ENCODE results near the gene ANXA2R. TPM values are rescaled to one million over a fixed set of nuclear protein-coding genes. Genes with fewer than 3 reads are reported as not detected.

Gene ANXA2R
- total RNA-seq, 2 donors from 2014 or later: 4.8 to 6.9 TPM

- peak; percentile 82 to 83 for ATAC-seq
- Mint-ChIP-seq H3K36me3 (no peaks in the 10 kb centered on the region), H3K9me3 (no peaks in the 10 kb centered on the region), H3K4me3 (peak overlapping the region; percentile 78), H3K27me3 (no peaks in the 10 kb centered on the region), H3K4me1 (ENCODE audit: low read depth in 2 of 2) (peaks cover 35 to 44% of the 10 kb centered on the region in 2 donors), H3K27ac (peak overlapping the region; percentile 92 to 99)
- peak; percentile 88 for DNase-seq (ENCODE audit: low spot score)
Observed at GRCh38 chr5:43008363-43009153, 31.6 kb downstream of the ANXA2R start.

- H3K4me3 Mint-ChIP-seq: peak overlapping the region; percentile 78
- no peaks in the 10 kb centered on the region for H3K36me3 Mint-ChIP-seq
- peak overlapping the region; percentile 92 to 99 for H3K27ac Mint-ChIP-seq
- peaks cover 35 to 44% of the 10 kb centered on the region in 2 donors for H3K4me1 Mint-ChIP-seq (ENCODE audit: low read depth in 2 of 2)
- no peaks in the 10 kb centered on the region for H3K27me3 Mint-ChIP-seq
- ATAC-seq (peak; percentile 83 to 84), DNase-seq (ENCODE audit: low spot score) (peak; percentile 90)
- H3K9me3 Mint-ChIP-seq: no peaks in the 10 kb centered on the region
Observed at GRCh38 chr5:43007911-43008362, 32.2 kb downstream of the ANXA2R start.

GRCh38 chr5:43007246-43007910 is 32.7 kb downstream of the ANXA2R start:
- Mint-ChIP-seq H3K4me3 (peak overlapping the region; percentile 78), H3K9me3 (no peaks in the 10 kb centered on the region), H3K27me3 (no peaks in the 10 kb centered on the region), H3K27ac (peak overlapping the region; percentile 92 to 99), H3K36me3 (no peaks in the 10 kb centered on the region), H3K4me1 (ENCODE audit: low read depth in 2 of 2) (peaks cover 35 to 44% of the 10 kb centered on the region in 2 donors)
- DNase-seq (ENCODE audit: low spot score) (peak; percentile 80), ATAC-seq (peak; percentile 31 to 57)

- H3K36me3 Mint-ChIP-seq: no peaks in the 10 kb centered on the region
- no peak for ATAC-seq
- H3K9me3 Mint-ChIP-seq: no peaks in the 10 kb centered on the region
- H3K4me1 Mint-ChIP-seq (ENCODE audit: low read depth in 2 of 2): peaks cover 35 to 44% of the 10 kb centered on the region in 2 donors
- H3K27ac Mint-ChIP-seq: peak overlapping the region; percentile 92 to 99
- DNase-seq (ENCODE audit: low spot score): no peak
- peaks cover 0 to 1% of the 10 kb centered on the region in 2 donors for H3K27me3 Mint-ChIP-seq
- peak overlapping the region; percentile 78 for H3K4me3 Mint-ChIP-seq
Observed at GRCh38 chr5:43006424-43007202, 33.5 kb downstream of the ANXA2R start.

GRCh38 chr5:43005031-43005430 is 35.1 kb downstream of the ANXA2R start:
- no peak overlapping the region for H3K27ac Mint-ChIP-seq
- no peak overlapping the region for H3K4me3 Mint-ChIP-seq
- no peak for DNase-seq (ENCODE audit: low spot score)
- H3K36me3 Mint-ChIP-seq: no peaks in the 10 kb centered on the region
- ATAC-seq: no peak
- H3K9me3 Mint-ChIP-seq: no peaks in the 10 kb centered on the region
- H3K4me1 Mint-ChIP-seq (ENCODE audit: low read depth in 2 of 2): peaks cover 26 to 37% of the 10 kb centered on the region in 2 donors
- peaks cover 0 to 11% of the 10 kb centered on the region in 2 donors for H3K27me3 Mint-ChIP-seq

GRCh38 chr5:43001748-43002147 is 38.4 kb downstream of the ANXA2R start:
- ATAC-seq: no peak
- H3K4me1 Mint-ChIP-seq (ENCODE audit: low read depth in 2 of 2): peaks cover 6 to 11% of the 10 kb centered on the region in 2 donors
- no peak overlapping the region for H3K4me3 Mint-ChIP-seq
- H3K27me3 Mint-ChIP-seq: peaks cover 0 to 15% of the 10 kb centered on the region in 2 donors
- H3K27ac Mint-ChIP-seq: no peak overlapping the region
- H3K9me3 Mint-ChIP-seq: no peaks in the 10 kb centered on the region
- no peak for DNase-seq (ENCODE audit: low spot score)
- no peaks in the 10 kb centered on the region for H3K36me3 Mint-ChIP-seq

GRCh38 chr5:43000914-43001313 is 39.2 kb downstream of the ANXA2R start:
- Mint-ChIP-seq H3K9me3 (no peaks in the 10 kb centered on the region), H3K36me3 (no peaks in the 10 kb centered on the region), H3K27me3 (peaks cover 0 to 15% of the 10 kb centered on the region in 2 donors), H3K4me1 (ENCODE audit: low read depth in 2 of 2) (peaks cover 5 to 6% of the 10 kb centered on the region in 2 donors), H3K4me3 (no peak overlapping the region), H3K27ac (no peak overlapping the region)
- no peak for DNase-seq (ENCODE audit: low spot score)
- ATAC-seq: no peak

- no peaks in the 10 kb centered on the region for H3K9me3 Mint-ChIP-seq
- no peaks in the 10 kb centered on the region for H3K36me3 Mint-ChIP-seq
- peaks cover 0 to 15% of the 10 kb centered on the region in 2 donors for H3K27me3 Mint-ChIP-seq
- no peak for ATAC-seq
- no peak overlapping the region for H3K4me3 Mint-ChIP-seq
- H3K4me1 Mint-ChIP-seq (ENCODE audit: low read depth in 2 of 2): peaks cover 8% of the 10 kb centered on the region in 2 donors
- no peak for DNase-seq (ENCODE audit: low spot score)
- H3K27ac Mint-ChIP-seq: no peak overlapping the region
Observed at GRCh38 chr5:43000111-43000840, 39.8 kb downstream of the ANXA2R start.

GRCh38 chr5:42995360-42995751 is 44.8 kb downstream of the ANXA2R start:
- Mint-ChIP-seq H3K27me3 (peaks cover 0 to 7% of the 10 kb centered on the region in 2 donors), H3K9me3 (no peaks in the 10 kb centered on the region), H3K27ac (peak overlapping the region; percentile 100), H3K36me3 (peaks cover 10% of the 10 kb centered on the region), H3K4me1 (ENCODE audit: low read depth in 2 of 2) (peaks cover 31 to 42% of the 10 kb centered on the region in 2 donors), H3K4me3 (peak overlapping the region; percentile 100)
- ATAC-seq (no peak), DNase-seq (ENCODE audit: low spot score) (no peak)

GRCh38 chr5:42994555-42995359 is 45.4 kb downstream of the ANXA2R start:
- DNase-seq (ENCODE audit: low spot score) (peak; percentile 91), ATAC-seq (peak; percentile 71 to 76)
- peak overlapping the region; percentile 100 for H3K4me3 Mint-ChIP-seq
- H3K4me1 Mint-ChIP-seq (ENCODE audit: low read depth in 2 of 2): peaks cover 31 to 44% of the 10 kb centered on the region in 2 donors
- no peaks in the 10 kb centered on the region for H3K9me3 Mint-ChIP-seq
- H3K27me3 Mint-ChIP-seq: peaks cover 0 to 1% of the 10 kb centered on the region in 2 donors
- H3K27ac Mint-ChIP-seq: peak overlapping the region; percentile 100
- H3K36me3 Mint-ChIP-seq: peaks cover 10% of the 10 kb centered on the region

- H3K36me3 Mint-ChIP-seq: peaks cover 13% of the 10 kb centered on the region
- peak overlapping the region; percentile 100 for H3K4me3 Mint-ChIP-seq
- no peaks in the 10 kb centered on the region for H3K9me3 Mint-ChIP-seq
- peaks cover 35 to 49% of the 10 kb centered on the region in 2 donors for H3K4me1 Mint-ChIP-seq (ENCODE audit: low read depth in 2 of 2)
- no peak for DNase-seq (ENCODE audit: low spot score)
- no peak for ATAC-seq
- peak overlapping the region; percentile 100 for H3K27ac Mint-ChIP-seq
- H3K27me3 Mint-ChIP-seq: no peaks in the 10 kb centered on the region
Observed at GRCh38 chr5:42994246-42994554, 45.9 kb downstream of the ANXA2R start.

- ATAC-seq (peak; percentile 43 to 45), DNase-seq (ENCODE audit: low spot score) (no peak)
- Mint-ChIP-seq H3K4me1 (ENCODE audit: low read depth in 2 of 2) (peaks cover 36 to 50% of the 10 kb centered on the region in 2 donors), H3K4me3 (peak overlapping the region; percentile 100), H3K27me3 (no peaks in the 10 kb centered on the region), H3K9me3 (no peaks in the 10 kb centered on the region), H3K36me3 (peaks cover 14% of the 10 kb centered on the region), H3K27ac (peak overlapping the region; percentile 100)
Observed at GRCh38 chr5:42993516-42994245, 46.4 kb downstream of the ANXA2R start.
